ENCODE measurements around the gene TBC1D22A. TPM values are rescaled to one million over a fixed set of nuclear protein-coding genes. Genes with fewer than 3 reads are reported as not detected.

Gene TBC1D22A
- total RNA-seq, 1 experiment from 2014 or later: 14.3 TPM

GRCh38 chr22:47198801-47199251 is 436.4 kb downstream of the TBC1D22A start:
- no peak overlapping the region for H3K4me2 ChIP-seq (ENCODE audit: low read length)
- no peaks in the 10 kb centered on the region for H3K9me3 ChIP-seq (ENCODE audit: low read length)
- ChIA-PET CTCF (no interaction called here), POLR2A (ENCODE audit: unreplicated experiment) (no interaction called here)
- no peaks in the 10 kb centered on the region for H3K4me1 ChIP-seq (ENCODE audit: insufficient read depth, low read length)
- H3K79me2 ChIP-seq (ENCODE audit: low read length): no peaks in the 10 kb centered on the region
- no TSS peak for BruUV-seq (replicated peaks)
- no peak overlapping the region for H3K9ac ChIP-seq (ENCODE audit: low read length)
- TF ChIP-seq CTCF (conservative IDR thresholded peaks at IDR 0.05; ENCODE audit: low read depth, low read length) (no peak), EZH2 (IDR thresholded peaks at IDR 0.05; ENCODE audit: low read length, unreplicated experiment) (no peak), EZH2phosphoT487 (IDR thresholded peaks at IDR 0.05; ENCODE audit: borderline replicate concordance, low read length) (no peak)
- intact Hi-C loops (cut with micrococcal nuclease): no loop called here
- H4K20me1 ChIP-seq (ENCODE audit: low read length): no peaks in the 10 kb centered on the region
- no peaks in the 10 kb centered on the region for H3K36me3 ChIP-seq (ENCODE audit: low read depth, low read length)
- H3K27ac ChIP-seq (ENCODE audit: low read length): no peak overlapping the region
- ATAC-seq: no peak
- H3F3A ChIP-seq (ENCODE audit: low read length, unreplicated experiment): no peaks in the 10 kb centered on the region
- H2AFZ ChIP-seq (ENCODE audit: low read length): no peak overlapping the region
- DNase-seq: no peak
- H3K9me2 ChIP-seq (replicated peaks; ENCODE audit: low read length): no peaks in the 10 kb centered on the region
- H3K27me3 ChIP-seq (ENCODE audit: low read length): no peaks in the 10 kb centered on the region
- no peak overlapping the region for H3K4me3 ChIP-seq (ENCODE audit: low read length)

- TF ChIP-seq EZH2phosphoT487 (IDR thresholded peaks at IDR 0.05; ENCODE audit: borderline replicate concordance, low read length) (no peak), EZH2 (IDR thresholded peaks at IDR 0.05; ENCODE audit: low read length, unreplicated experiment) (no peak), CTCF (conservative IDR thresholded peaks at IDR 0.05; ENCODE audit: low read depth, low read length) (0 out of 2 replicates have a peak, but pooled peaks have one; percentile 10)
- ATAC-seq: no peak
These were observed 437.0 kb downstream of the TBC1D22A start for GRCh38 chr22:47199261-47199978.

GRCh38 chr22:47199979-47200272 is 437.5 kb downstream of the TBC1D22A start:
- Histone ChIP-seq H3F3A (ENCODE audit: low read length, unreplicated experiment) (no peaks in the 10 kb centered on the region), H3K9me3 (ENCODE audit: low read length) (no peaks in the 10 kb centered on the region), H2AFZ (ENCODE audit: low read length) (no peak overlapping the region), H3K9me2 (replicated peaks; ENCODE audit: low read length) (no peaks in the 10 kb centered on the region), H3K9ac (ENCODE audit: low read length) (no peak overlapping the region), H3K27me3 (ENCODE audit: low read length) (no peaks in the 10 kb centered on the region), H3K4me1 (ENCODE audit: insufficient read depth, low read length) (no peaks in the 10 kb centered on the region), H3K4me2 (ENCODE audit: low read length) (no peak overlapping the region), H3K79me2 (ENCODE audit: low read length) (no peaks in the 10 kb centered on the region), H3K4me3 (ENCODE audit: low read length) (no peak overlapping the region), H3K27ac (ENCODE audit: low read length) (no peak overlapping the region), H3K36me3 (ENCODE audit: low read depth, low read length) (no peaks in the 10 kb centered on the region), H4K20me1 (ENCODE audit: low read length) (no peaks in the 10 kb centered on the region)
- ATAC-seq (no peak), DNase-seq (no peak)
- ChIA-PET POLR2A (ENCODE audit: unreplicated experiment) (no interaction called here), CTCF (no interaction called here)
- 0 out of 2 replicates have a peak, but pooled peaks have one; percentile 1 for TF ChIP-seq CTCF (conservative IDR thresholded peaks at IDR 0.05; ENCODE audit: low read depth, low read length)
- TF ChIP-seq EZH2 (IDR thresholded peaks at IDR 0.05; ENCODE audit: low read length, unreplicated experiment): no peak
- no TSS peak for BruUV-seq (replicated peaks)
- intact Hi-C loops (cut with micrococcal nuclease): no loop called here

More at GRCh38 chr22:47199261-47199978, 437.0 kb downstream of the TBC1D22A start:
- Histone ChIP-seq H3K9me2 (replicated peaks; ENCODE audit: low read length) (no peaks in the 10 kb centered on the region), H2AFZ (ENCODE audit: low read length) (no peak overlapping the region), H4K20me1 (ENCODE audit: low read length) (no peaks in the 10 kb centered on the region), H3F3A (ENCODE audit: low read length, unreplicated experiment) (no peaks in the 10 kb centered on the region), H3K4me1 (ENCODE audit: insufficient read depth, low read length) (no peaks in the 10 kb centered on the region), H3K79me2 (ENCODE audit: low read length) (no peaks in the 10 kb centered on the region), H3K9ac (ENCODE audit: low read length) (no peak overlapping the region), H3K36me3 (ENCODE audit: low read depth, low read length) (no peaks in the 10 kb centered on the region), H3K4me2 (ENCODE audit: low read length) (no peak overlapping the region), H3K27me3 (ENCODE audit: low read length) (no peaks in the 10 kb centered on the region), H3K4me3 (ENCODE audit: low read length) (no peak overlapping the region), H3K9me3 (ENCODE audit: low read length) (no peaks in the 10 kb centered on the region), H3K27ac (ENCODE audit: low read length) (no peak overlapping the region)
- BruUV-seq (replicated peaks): no TSS peak
- intact Hi-C loops (cut with micrococcal nuclease): no loop called here
- no peak for DNase-seq
- ChIA-PET CTCF (no interaction called here), POLR2A (ENCODE audit: unreplicated experiment) (no interaction called here)

Data from PC-3 (cell line).